GM12873 (cell line): Measurements from ENCODE around the gene PKP1.

Source experiments
- TF ChIP-seq, protein P1 (sequence below): IDR thresholded peaks from 2 replicates; pipeline ENCODE4 v1.5.1; 2012; ENCODE audit warnings: low read depth, mild to moderate bottlenecking, moderate library complexity, low read length, control low read depth; ENCODE audit not compliant: insufficient read depth; ENCODE audit errors: missing control alignments

PKP1 gene

DNA sequence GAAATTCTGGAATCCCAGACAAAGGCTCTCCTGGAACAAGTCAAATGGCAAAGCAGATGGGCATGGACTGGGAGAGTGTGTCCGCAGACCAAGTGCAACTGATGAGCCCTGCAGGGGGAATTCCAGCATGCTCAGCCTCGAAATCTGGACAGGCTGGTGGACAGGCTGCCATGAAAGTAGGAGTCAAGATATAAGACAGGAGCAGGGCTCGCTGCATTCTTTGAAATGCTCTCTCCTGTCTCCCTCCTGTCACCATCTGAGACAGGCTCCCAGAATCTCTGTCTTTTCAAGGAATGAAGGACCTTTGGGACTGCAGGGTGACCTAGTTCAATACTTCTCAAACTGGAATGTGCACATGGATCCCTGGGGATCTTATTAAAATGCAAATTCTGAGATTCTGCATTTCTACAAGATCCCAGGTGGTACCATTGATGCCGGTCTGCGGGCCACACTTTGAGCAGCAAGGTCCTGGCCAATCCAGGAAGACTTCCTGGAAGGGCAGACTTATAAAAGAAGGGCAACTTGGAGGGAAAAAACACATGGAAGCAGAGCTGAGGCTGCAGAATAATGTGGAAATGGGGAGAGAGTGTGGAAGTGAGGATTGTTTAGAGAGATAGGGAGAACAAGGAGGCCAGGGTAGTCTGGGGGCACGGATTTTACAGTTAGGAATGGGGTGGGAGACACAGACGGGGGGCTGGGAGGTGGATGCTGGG lies 64.3 kb downstream of the PKP1 start:
- TF ChIP-seq, protein P1, sequence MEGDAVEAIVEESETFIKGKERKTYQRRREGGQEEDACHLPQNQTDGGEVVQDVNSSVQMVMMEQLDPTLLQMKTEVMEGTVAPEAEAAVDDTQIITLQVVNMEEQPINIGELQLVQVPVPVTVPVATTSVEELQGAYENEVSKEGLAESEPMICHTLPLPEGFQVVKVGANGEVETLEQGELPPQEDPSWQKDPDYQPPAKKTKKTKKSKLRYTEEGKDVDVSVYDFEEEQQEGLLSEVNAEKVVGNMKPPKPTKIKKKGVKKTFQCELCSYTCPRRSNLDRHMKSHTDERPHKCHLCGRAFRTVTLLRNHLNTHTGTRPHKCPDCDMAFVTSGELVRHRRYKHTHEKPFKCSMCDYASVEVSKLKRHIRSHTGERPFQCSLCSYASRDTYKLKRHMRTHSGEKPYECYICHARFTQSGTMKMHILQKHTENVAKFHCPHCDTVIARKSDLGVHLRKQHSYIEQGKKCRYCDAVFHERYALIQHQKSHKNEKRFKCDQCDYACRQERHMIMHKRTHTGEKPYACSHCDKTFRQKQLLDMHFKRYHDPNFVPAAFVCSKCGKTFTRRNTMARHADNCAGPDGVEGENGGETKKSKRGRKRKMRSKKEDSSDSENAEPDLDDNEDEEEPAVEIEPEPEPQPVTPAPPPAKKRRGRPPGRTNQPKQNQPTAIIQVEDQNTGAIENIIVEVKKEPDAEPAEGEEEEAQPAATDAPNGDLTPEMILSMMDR = no peak

DNA sequence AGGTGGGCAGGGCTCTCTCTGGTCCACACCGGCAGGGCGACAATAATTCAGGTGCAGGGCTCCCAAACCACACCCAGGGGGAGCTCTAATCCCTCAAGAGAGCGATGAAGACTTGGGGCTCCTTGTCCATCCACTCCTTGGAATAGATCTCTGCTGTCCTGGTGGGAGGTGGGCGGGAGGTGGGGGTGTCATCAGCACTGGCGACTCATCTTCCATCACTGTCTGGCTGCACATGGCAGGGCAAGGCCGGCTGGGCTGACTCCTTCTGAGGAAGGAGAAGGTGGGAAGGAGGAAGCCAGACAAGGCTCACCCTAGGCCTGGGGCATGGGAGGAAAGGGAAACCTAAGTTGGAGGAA lies 64.9 kb downstream of the PKP1 start:
- TF ChIP-seq, protein P1 = peak; percentile 78

DNA sequence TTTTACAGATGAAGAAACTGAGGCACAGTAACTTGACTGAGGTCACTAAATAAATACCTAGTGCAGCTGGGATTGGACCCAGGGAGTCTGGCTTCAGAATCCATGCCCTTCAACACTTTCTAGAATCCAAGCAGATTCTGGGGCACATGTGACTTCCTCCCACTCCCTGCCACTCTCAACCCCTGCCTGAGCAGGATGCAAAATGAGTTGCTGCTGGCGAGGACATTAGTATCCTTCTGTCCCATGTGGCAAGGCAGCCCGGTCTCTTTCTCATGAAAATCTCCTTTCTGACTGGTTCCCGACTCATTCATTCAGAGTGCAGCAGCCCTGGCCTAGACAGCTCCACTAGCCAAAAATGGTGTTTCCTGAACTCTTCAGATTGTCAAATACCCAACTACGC lies 65.8 kb downstream of the PKP1 start:
- TF ChIP-seq, protein P1 = no peak

DNA sequence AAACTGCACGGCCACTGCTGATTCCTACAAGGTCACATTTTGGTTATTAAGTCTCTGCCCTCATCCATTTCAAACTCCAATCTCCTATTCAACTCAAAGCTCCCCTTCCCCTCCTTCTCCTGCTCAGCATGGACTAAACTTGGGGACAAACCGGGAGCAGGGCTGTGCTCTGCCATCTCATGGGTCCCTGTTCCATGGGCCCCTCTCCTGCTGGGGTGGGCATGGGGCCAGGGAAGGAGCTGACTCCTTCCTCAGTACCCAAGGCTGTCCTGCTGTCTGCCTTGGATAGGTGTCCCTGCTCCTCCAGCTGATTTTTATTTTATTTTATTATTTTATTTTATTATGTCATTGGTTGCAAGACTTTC lies 67.0 kb downstream of the PKP1 start:
- TF ChIP-seq, protein P1 = no peak

DNA sequence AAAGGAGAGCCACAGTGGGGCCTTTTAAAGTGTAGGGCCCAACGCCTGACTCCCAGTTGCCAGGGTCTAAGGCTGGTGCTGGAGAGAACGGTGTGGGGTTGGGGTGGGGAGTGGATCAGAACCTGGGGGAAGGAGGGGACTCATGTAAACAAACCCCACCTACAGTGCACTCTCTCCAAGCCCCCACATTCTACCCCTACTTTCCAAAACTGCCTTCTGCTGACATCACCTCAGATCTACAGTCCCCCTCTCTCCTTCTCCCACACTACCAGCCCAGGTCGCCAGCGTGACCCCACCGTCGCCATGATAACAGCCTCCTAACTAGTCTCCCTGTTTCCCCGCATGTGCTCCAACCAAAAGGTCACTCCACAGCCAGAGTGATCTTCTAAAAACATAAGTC lies 67.6 kb downstream of the PKP1 start:
- TF ChIP-seq, protein P1 = no peak

DNA sequence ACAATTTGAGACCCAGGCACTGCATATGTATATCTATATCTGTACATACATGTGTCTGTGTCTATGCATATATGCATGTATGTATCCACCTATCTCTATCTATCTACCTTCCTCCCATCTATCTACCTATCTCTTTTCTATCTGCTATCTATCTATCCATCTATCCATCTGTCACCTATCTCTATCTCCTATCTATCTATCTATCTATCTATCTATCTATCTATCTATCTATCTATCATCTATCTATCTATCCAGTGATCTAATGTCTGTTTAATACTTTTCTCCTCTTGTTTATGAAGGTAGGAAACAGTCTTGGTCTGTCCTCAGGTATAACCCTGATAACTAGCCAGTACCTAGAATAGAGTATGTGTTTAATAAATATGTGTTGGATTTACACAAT lies 68.3 kb downstream of the PKP1 start:
- TF ChIP-seq, protein P1 = no peak

DNA sequence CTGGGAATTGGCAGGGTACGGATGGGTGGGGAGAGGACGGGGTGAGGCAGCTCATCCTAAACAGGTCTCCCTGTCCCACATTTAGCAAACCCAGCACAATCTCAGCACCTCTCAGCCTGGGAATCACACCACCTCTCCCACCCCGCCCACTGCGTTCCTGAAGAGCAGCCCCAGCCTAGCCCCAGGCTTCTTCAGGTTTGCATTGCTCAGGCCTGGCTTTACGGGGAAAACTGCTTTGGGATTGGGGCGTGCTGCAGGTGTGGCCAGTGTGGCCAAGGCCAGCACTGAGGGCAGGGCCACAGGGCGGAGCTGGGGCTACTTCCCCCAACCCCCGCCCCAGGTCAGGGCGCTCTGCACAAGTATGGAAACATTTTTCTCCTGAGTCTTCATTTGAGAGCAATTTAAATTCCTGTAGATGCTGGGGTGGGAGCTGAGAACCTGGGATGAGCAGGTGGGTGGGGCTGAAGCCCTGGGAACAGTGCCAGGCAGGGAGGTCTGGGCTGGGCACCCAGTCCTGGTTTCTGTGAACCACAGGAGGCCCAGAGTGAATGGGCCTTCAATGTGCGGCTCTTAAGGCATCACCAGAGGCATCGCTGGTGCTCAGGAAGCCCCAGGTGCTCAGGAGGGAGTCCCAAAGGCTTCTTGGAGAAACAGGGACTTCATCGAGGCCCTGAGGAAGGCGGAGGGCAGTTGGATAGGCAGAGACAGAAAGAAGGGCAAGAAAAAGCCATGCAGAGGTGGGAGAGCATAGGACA lies 70.1 kb downstream of the PKP1 start:
- TF ChIP-seq, protein P1 = no peak
